ENCODE results near the gene PEX11B. TPM values are rescaled to one million over a fixed set of nuclear protein-coding genes. Genes with fewer than 3 reads are reported as not detected.

PEX11B gene
- total RNA-seq, 2 donors from 2014 or later, result 39.8 to 44.0 TPM

DNA sequence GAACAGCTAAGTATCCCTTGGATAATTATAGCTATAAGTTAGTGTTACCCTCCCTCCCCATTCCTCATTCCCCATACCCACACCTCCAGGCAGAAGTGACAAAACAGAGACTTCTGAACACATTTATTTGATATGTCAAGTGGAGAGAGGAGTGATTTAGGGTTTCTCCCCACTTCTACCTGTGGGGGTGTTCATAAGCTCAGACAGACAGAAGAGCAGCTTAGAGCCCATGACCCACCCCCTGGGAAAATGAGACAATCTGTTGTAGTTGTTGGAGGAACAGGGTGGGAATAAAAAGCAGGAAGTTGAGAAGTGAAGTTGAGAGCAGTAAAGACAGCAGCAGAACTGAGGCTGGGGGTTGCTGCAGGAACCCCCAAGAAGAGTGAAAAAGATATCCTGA lies 40.8 kb upstream of the PEX11B start:
- H3K4me3 Mint-ChIP-seq, result peak overlapping the region; percentile 1 to 90
- no peak overlapping the region for H3K27ac Mint-ChIP-seq
- ATAC-seq (replicated peaks in 1 of 2) (no peak), DNase-seq (no peak)
- no peaks in the 10 kb centered on the region for H3K9me3 Mint-ChIP-seq
- H3K4me1 Mint-ChIP-seq (ENCODE audit: low read depth), result peaks cover 83% of the 10 kb centered on the region
- H3K27me3 Mint-ChIP-seq (ENCODE audit: low read depth), result no peaks in the 10 kb centered on the region
- H3K36me3 Mint-ChIP-seq (ENCODE audit: insufficient read depth in 2 of 2), result peaks cover 3 to 4% of the 10 kb centered on the region in 2 donors

DNA sequence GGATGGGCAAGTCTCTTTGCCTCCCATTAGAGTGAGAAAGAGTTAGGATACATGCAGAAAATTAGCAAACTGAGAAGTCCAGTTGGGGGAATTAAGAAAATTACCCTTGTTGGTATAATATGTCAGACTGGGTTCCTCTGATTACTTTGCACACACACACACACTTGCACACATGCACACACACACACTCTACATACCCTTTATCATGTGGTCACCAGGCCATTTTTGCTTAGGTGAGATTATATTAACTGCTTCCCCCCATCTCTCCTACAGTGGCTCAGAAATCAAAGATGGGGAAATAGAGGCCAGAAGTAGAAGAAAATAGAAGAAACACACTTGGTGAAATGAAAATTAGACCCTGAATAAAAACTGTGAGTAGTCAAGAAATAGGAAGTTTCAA lies 40.2 kb upstream of the PEX11B start:
- Mint-ChIP-seq H3K27ac (no peak overlapping the region), H3K9me3 (no peaks in the 10 kb centered on the region), H3K4me3 (peak overlapping the region in 1 of 2 donors; percentile 82), H3K4me1 (ENCODE audit: low read depth) (peaks cover 84% of the 10 kb centered on the region), H3K27me3 (ENCODE audit: low read depth) (no peaks in the 10 kb centered on the region), H3K36me3 (ENCODE audit: insufficient read depth in 2 of 2) (peaks cover 3 to 4% of the 10 kb centered on the region in 2 donors)
- DNase-seq, result no peak
- no peak for ATAC-seq (replicated peaks in 1 of 2)

DNA sequence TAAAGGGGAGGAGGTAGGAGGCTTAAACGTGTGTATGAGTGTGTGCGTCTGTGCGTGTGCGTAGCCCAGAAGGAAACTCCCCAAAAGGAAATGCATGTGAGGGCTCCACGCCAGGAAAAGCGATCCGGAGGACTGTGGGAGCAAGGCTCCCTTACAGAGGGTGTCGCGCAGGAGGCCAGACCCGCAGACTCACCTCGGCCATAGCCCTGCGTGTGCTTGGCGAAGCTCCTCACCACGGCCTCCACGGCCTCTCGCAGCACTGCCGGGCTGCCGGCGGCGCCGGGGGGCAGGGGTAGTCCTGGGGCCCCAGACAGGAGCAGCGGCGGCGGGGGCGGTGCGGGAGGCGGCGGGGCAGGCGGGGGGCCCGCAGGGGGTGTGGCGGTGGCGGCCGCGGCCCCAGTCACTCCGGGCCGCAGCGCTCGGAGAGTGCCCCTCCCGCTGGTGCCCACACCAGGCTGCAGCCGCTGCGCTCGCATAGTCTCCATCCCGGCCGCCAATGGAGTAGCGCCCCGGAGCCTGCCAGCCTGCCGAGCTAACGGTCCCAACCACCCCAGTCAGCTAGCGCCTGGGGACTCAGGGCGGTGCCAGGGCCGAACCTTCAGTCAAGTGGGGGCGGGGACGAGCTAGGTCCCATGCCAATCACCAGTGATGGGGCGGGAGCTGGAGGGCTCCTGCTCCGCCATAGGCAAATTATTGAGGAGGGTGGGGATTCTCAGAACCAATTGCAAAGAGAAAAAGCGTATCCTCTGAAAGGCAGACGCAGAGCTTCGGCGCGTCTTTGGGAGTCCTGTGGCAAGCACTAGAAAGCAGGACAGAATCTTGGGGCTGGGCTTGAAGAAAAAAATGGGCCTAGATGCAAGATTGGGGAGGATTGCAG lies 39.2 kb upstream of the PEX11B start, which contains the start of gene LIX1L:
LIX1L (minus strand) TSS at position 575 of the 877 bp plus-strand sequence; CDS start at position 485, 90 bp downstream.
- Mint-ChIP-seq H3K9me3 (no peaks in the 10 kb centered on the region), H3K4me1 (ENCODE audit: low read depth) (peaks cover 78% of the 10 kb centered on the region), H3K27me3 (ENCODE audit: low read depth) (no peaks in the 10 kb centered on the region), H3K4me3 (peak within 1 kb of the TSS; percentile 84 to 96), H3K27ac (peak within 1 kb of the TSS; percentile 94), H3K36me3 (ENCODE audit: insufficient read depth in 2 of 2) (peaks cover 3 to 10% of the 10 kb centered on the region in 2 donors)
- ATAC-seq (replicated peaks in 1 of 2), result peak; percentile 88 to 92
- DNase-seq, result peak; percentile 95 to 98

- Mint-ChIP-seq H3K36me3 (ENCODE audit: insufficient read depth in 2 of 2) (peaks cover 3 to 10% of the 10 kb centered on the region in 2 donors), H3K4me1 (ENCODE audit: low read depth) (peaks cover 74% of the 10 kb centered on the region), H3K27me3 (ENCODE audit: low read depth) (no peaks in the 10 kb centered on the region), H3K27ac (peak overlapping the region; percentile 94), H3K9me3 (no peaks in the 10 kb centered on the region), H3K4me3 (peak overlapping the region; percentile 84 to 96)
- DNase-seq (peak in 1 of 2 donors; percentile 9), ATAC-seq (replicated peaks in 1 of 2) (no peak)
These were observed 38.4 kb upstream of the PEX11B start for GRCh38 chr1:145956781-145957442.

DNA sequence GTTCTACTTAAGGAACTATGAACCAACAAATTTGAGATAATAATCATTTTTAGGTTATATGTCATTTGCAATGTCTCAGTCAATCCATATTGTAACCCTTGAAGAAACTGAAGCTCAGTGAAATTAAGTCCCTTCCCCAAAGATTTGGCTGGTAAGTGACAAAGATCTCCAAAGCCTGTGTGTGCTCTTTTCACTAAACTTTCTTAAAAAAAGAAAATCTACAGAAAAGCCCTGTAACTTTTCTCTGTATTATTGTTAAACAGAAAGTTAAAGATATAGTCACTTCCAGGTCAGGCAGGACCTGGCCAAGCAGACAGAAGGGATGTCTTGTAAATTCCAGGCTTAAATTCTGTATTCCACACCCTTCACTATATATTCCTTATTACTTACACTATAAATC lies 37.8 kb upstream of the PEX11B start:
- ATAC-seq (replicated peaks in 1 of 2) (no peak), DNase-seq (no peak)
- H3K4me3 Mint-ChIP-seq, result peak overlapping the region; percentile 84 to 96
- no peaks in the 10 kb centered on the region for H3K9me3 Mint-ChIP-seq
- peak overlapping the region; percentile 94 for H3K27ac Mint-ChIP-seq
- H3K4me1 Mint-ChIP-seq (ENCODE audit: low read depth), result peaks cover 74% of the 10 kb centered on the region
- peaks cover 3 to 14% of the 10 kb centered on the region in 2 donors for H3K36me3 Mint-ChIP-seq (ENCODE audit: insufficient read depth in 2 of 2)
- H3K27me3 Mint-ChIP-seq (ENCODE audit: low read depth), result no peaks in the 10 kb centered on the region

DNA sequence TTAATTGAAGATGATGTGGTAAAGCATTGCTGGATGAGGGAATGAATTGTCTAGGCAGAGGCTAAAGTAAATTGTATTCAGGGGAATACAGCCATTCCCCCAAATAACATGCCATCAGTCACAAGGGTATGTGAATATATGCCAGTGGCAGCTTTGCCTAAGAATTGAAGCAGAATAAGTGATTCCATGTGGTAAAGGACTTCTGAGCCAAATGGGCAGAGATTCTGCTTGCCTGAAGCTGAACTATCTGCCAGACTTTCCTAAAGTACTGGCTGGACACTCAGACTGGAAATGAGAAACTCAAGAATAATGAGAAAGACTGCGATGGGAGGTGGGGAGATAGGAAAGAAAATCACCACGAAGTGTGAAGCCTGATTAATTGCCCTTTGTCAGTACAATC lies 36.9 kb upstream of the PEX11B start:
- Mint-ChIP-seq H3K27ac (peak overlapping the region; percentile 11), H3K4me1 (ENCODE audit: low read depth) (peaks cover 72% of the 10 kb centered on the region), H3K4me3 (peak overlapping the region; percentile 84 to 96), H3K27me3 (ENCODE audit: low read depth) (no peaks in the 10 kb centered on the region), H3K36me3 (ENCODE audit: insufficient read depth in 2 of 2) (peaks cover 3 to 14% of the 10 kb centered on the region in 2 donors), H3K9me3 (no peaks in the 10 kb centered on the region)
- DNase-seq (no peak), ATAC-seq (replicated peaks in 1 of 2) (no peak)

GRCh38 chr1:145953861-145954260 lies 35.3 kb upstream of the PEX11B start:
- no peak for DNase-seq
- H3K4me3 Mint-ChIP-seq, result peak overlapping the region in 1 of 2 donors; percentile 7
- peaks cover 71% of the 10 kb centered on the region for H3K4me1 Mint-ChIP-seq (ENCODE audit: low read depth)
- H3K9me3 Mint-ChIP-seq, result no peaks in the 10 kb centered on the region
- no peak for ATAC-seq (replicated peaks in 1 of 2)
- H3K27me3 Mint-ChIP-seq (ENCODE audit: low read depth), result no peaks in the 10 kb centered on the region
- peaks cover 3 to 14% of the 10 kb centered on the region in 2 donors for H3K36me3 Mint-ChIP-seq (ENCODE audit: insufficient read depth in 2 of 2)
- no peak overlapping the region for H3K27ac Mint-ChIP-seq

- Mint-ChIP-seq H3K36me3 (ENCODE audit: insufficient read depth in 2 of 2) (peaks cover 3 to 14% of the 10 kb centered on the region in 2 donors), H3K27ac (no peak overlapping the region), H3K27me3 (ENCODE audit: low read depth) (no peaks in the 10 kb centered on the region), H3K9me3 (no peaks in the 10 kb centered on the region), H3K4me3 (no peak overlapping the region), H3K4me1 (ENCODE audit: low read depth) (peaks cover 66% of the 10 kb centered on the region)
- DNase-seq (no peak), ATAC-seq (replicated peaks in 1 of 2) (no peak)
These were observed 34.4 kb upstream of the PEX11B start for GRCh38 chr1:145952903-145953302.

- H3K4me3 Mint-ChIP-seq, result no peak overlapping the region
- H3K4me1 Mint-ChIP-seq (ENCODE audit: low read depth), result peaks cover 67% of the 10 kb centered on the region
- no peaks in the 10 kb centered on the region for H3K9me3 Mint-ChIP-seq
- H3K27ac Mint-ChIP-seq, result no peak overlapping the region
- peaks cover 0 to 13% of the 10 kb centered on the region in 2 donors for H3K36me3 Mint-ChIP-seq (ENCODE audit: insufficient read depth in 2 of 2)
- DNase-seq (no peak), ATAC-seq (replicated peaks in 1 of 2) (no peak)
- no peaks in the 10 kb centered on the region for H3K27me3 Mint-ChIP-seq (ENCODE audit: low read depth)
These were observed 33.0 kb upstream of the PEX11B start for GRCh38 chr1:145951526-145951925.

DNA sequence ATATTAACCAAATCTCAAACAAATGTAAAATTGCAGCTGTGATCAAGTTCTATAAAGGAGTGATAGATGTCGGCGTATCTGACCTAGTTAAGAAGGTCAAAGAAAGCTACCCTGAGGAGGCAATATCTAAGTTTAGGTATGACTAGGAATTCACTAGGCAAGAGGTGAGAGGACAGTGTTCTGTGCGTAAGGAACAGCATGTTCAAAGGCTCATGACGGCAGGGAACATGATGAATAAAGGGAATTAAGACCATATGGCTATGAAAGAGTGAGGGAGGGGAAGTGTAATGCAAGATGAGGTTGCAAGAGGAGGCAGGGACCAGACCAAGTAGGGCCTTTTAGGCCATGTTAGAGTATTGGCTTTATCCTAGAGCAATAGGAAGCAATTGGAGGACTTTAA lies 30.7 kb upstream of the PEX11B start:
- DNase-seq, result no peak
- H3K36me3 Mint-ChIP-seq (ENCODE audit: insufficient read depth in 2 of 2), result peaks cover 0 to 15% of the 10 kb centered on the region in 2 donors
- ATAC-seq (replicated peaks in 1 of 2), result no peak
- no peaks in the 10 kb centered on the region for H3K9me3 Mint-ChIP-seq
- H3K4me1 Mint-ChIP-seq (ENCODE audit: low read depth), result peaks cover 50% of the 10 kb centered on the region
- no peaks in the 10 kb centered on the region for H3K27me3 Mint-ChIP-seq (ENCODE audit: low read depth)
- H3K4me3 Mint-ChIP-seq, result no peak overlapping the region
- peak overlapping the region; percentile 6 for H3K27ac Mint-ChIP-seq

DNA sequence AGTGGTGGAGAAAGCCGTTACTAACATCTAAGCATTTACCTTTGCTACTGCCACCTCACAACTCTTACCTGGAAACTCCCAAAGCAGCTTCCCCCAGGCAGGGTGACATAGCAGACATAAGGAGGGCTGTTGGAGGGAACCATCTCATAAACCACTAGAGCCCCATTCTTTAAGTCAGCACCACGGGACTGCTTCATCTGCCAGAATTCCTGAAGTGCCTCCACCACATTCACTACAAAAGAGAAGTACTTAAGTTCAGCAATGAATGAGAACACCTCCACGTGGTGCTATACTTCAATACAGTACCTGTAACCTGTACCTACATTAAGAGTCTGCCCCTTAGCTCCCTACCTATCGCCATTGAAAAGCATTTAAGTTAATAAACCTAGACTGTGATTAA lies 29.0 kb upstream of the PEX11B start:
- Mint-ChIP-seq H3K9me3 (no peaks in the 10 kb centered on the region), H3K36me3 (ENCODE audit: insufficient read depth in 2 of 2) (peaks cover 0 to 9% of the 10 kb centered on the region in 2 donors), H3K27ac (no peak overlapping the region), H3K27me3 (ENCODE audit: low read depth) (no peaks in the 10 kb centered on the region), H3K4me3 (no peak overlapping the region), H3K4me1 (ENCODE audit: low read depth) (peaks cover 41% of the 10 kb centered on the region)
- ATAC-seq (replicated peaks in 1 of 2) (no peak), DNase-seq (no peak)

DNA sequence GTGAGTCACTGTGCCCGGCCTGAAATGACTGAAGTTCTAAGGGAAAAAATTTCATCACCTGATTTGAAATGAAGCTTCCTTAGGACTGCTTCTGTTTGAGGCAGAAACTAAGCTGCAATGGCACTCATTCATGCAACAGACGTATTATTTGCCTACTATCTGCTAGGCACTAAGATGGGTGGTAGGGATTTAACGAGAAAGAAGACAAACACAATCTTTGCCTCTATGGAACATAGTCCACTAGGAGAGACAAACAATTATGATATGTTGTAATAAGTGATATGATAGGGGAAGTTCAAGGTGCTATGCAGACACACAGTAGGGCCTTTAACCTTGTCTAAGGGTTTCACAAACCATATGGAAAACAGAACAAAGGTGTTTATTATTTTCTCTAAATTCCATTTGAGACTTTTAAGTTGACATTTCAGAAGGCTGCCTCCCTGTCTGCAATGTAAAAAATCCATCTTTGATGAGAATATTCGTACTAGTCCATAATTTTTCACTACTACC lies 28.0 kb upstream of the PEX11B start:
- DNase-seq, result no peak
- Mint-ChIP-seq H3K4me3 (no peak overlapping the region), H3K36me3 (ENCODE audit: insufficient read depth in 2 of 2) (peaks cover 0 to 14% of the 10 kb centered on the region in 2 donors), H3K27ac (no peak overlapping the region), H3K9me3 (no peaks in the 10 kb centered on the region), H3K27me3 (ENCODE audit: low read depth) (no peaks in the 10 kb centered on the region), H3K4me1 (ENCODE audit: low read depth) (peaks cover 36% of the 10 kb centered on the region)
- no peak for ATAC-seq (replicated peaks in 1 of 2)

DNA sequence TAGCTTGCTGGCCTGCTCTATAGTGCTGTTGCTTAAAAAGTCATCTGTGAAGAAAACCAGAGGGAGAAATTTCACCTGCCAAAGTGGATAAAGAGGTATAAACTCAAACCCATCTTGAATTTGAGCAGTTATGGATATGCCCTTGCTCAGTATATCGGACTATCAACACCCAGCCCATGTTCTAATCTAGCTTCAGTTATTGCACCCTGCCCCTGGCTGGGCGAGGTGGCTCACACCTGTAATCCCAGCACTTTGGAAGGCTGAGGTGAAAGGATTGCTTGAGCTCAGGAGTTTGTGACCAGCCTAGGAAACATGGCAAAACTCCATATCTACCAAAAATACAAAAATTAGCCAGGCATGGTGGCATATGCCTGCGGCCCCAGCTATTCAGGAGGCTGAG lies 26.0 kb upstream of the PEX11B start:
- Mint-ChIP-seq H3K36me3 (ENCODE audit: insufficient read depth in 2 of 2) (peaks cover 0 to 15% of the 10 kb centered on the region in 2 donors), H3K27ac (no peak overlapping the region), H3K4me1 (ENCODE audit: low read depth) (peaks cover 21% of the 10 kb centered on the region), H3K27me3 (ENCODE audit: low read depth) (no peaks in the 10 kb centered on the region), H3K9me3 (no peaks in the 10 kb centered on the region), H3K4me3 (no peak overlapping the region)
- no peak for DNase-seq
- no peak for ATAC-seq (replicated peaks in 1 of 2)
